Tibial nerve (tissue), 4 donors: ENCODE measurements around the gene DCAF6.

Experiments used
- CTCF ChIP-seq, 5 experiments: fragments of 200-600 bp in 3 of 5; fragments of 450-650 bp in 2 of 5; sonication (generic) in 3 of 5; IDR thresholded peaks; one replicate each; pipeline ENCODE4 v1.5.1; 2016 to 2019; ENCODE audit warnings: antibody characterized with exemption in 5 of 5, mild to moderate bottlenecking in 3 of 5, moderate library complexity in 2 of 5
- EP300 ChIP-seq, 2 donors: sonication (generic); formaldehyde crosslinking; IDR thresholded peaks; one replicate each; pipeline ENCODE4 v1.6.1; 2017; ENCODE audit warnings: antibody characterized with exemption in 2 of 2, mild to moderate bottlenecking in 1 of 2
- POLR2A ChIP-seq, 2 donors: fragments of 450-650 bp; IDR thresholded peaks; one replicate each; pipeline ENCODE4 v1.6.1; 2017; ENCODE audit warnings: antibody characterized with exemption in 2 of 2, mild to moderate bottlenecking in 2 of 2, moderate library complexity in 2 of 2

- TF ChIP-seq CTCF (IDR thresholded peaks at IDR 0.05) = no peak
- TF ChIP-seq POLR2A (IDR thresholded peaks at IDR 0.05) = no peak
- no peak for TF ChIP-seq EP300 (IDR thresholded peaks at IDR 0.05)
Observed at GRCh38 chr1:167993720-167994119, 57.2 kb downstream of the DCAF6 start.
